BE2C (cell line): ENCODE results near the gene CD22.
"Not testable (repeated sequence)": the region's sequence is repeated elsewhere in the genome, so short reads cannot be mapped to it uniquely, and the experiment has no call there.

ENCODE experiments used
- DNase-seq: peaks from one replicate; pipeline ENCODE4 v3.0.0-alpha.2; 2020
- H3K27me3 ChIP-seq: fragments of 250-450 bp; sonication (Bioruptor Pico); 2 replicates; pipeline ENCODE4 v1.5.1; 2020; ENCODE audit warnings: mild to moderate bottlenecking
- H3K36me3 ChIP-seq: fragments of 250-450 bp; sonication (Bioruptor Pico); 2 replicates; pipeline ENCODE4 v1.5.1; 2020; ENCODE audit warnings: mild to moderate bottlenecking
- H3K4me1 ChIP-seq: fragments of 250-450 bp; sonication (Bioruptor Pico); 2 replicates; pipeline ENCODE4 v1.5.1; 2020
- H3K4me3 ChIP-seq: 2 replicates; pipeline ENCODE4 v1.5.1; 2011; ENCODE audit warnings: low read depth, low read length
- H3K9me3 ChIP-seq: fragments of 250-450 bp; sonication (Bioruptor Pico); 2 replicates; pipeline ENCODE4 v1.5.1; 2020
- CTCF ChIP-seq: IDR thresholded peaks from 2 replicates; pipeline ENCODE4 v1.5.1; 2012; ENCODE audit warnings: mild to moderate bottlenecking, low read depth, low read length

The CD22 gene

DNA sequence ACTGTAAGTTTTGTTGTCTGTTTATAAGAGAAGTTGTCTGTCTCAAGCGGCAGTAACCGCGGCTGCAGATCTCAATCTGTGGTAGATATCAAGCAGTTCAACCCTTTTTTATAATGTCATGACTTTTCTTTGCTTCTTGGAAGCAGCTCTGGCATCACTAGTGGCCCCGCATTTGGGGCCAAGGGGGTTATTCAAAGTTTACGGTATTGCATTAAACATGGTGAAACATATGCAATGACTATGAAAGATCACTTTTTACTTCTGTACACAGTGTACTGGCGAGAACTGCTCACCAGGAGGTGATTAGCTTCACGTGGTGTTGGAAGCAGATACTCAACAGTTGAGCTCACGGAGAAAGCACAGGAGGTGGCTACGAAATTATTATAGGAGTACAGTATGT lies 24.6 kb downstream of the CD22 start:
- DNase-seq: no peak
- TF ChIP-seq CTCF: no peak
- Histone ChIP-seq H3K36me3 (no peaks in the 10 kb centered on the region), H3K9me3 (no peaks in the 10 kb centered on the region), H3K27me3 (no peaks in the 10 kb centered on the region), H3K4me3 (no peak overlapping the region), H3K4me1 (peaks cover 10% of the 10 kb centered on the region)

DNA sequence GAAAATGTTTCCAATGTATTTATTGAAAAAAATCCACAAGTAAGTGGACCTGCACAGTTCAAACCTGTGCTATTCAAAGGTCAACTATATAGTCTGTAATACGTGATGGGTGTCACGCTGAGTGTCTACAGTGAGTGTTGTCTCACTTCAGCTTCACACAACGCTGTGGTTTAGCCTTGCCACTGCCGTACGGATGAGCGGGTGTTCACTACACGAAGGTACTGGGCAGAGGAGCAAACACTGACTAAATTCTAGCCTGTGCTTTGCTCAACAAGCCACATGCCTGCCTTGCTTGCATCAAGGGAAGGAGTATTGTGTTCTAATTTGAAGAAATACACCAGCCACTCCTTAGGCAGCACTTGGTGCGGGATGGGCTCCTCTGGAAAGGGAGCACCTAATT lies 25.9 kb downstream of the CD22 start:
- Histone ChIP-seq H3K27me3 (no peaks in the 10 kb centered on the region), H3K36me3 (no peaks in the 10 kb centered on the region), H3K4me1 (peaks cover 10% of the 10 kb centered on the region), H3K9me3 (no peaks in the 10 kb centered on the region), H3K4me3 (no peak overlapping the region)
- no peak for TF ChIP-seq CTCF
- DNase-seq: no peak

DNA sequence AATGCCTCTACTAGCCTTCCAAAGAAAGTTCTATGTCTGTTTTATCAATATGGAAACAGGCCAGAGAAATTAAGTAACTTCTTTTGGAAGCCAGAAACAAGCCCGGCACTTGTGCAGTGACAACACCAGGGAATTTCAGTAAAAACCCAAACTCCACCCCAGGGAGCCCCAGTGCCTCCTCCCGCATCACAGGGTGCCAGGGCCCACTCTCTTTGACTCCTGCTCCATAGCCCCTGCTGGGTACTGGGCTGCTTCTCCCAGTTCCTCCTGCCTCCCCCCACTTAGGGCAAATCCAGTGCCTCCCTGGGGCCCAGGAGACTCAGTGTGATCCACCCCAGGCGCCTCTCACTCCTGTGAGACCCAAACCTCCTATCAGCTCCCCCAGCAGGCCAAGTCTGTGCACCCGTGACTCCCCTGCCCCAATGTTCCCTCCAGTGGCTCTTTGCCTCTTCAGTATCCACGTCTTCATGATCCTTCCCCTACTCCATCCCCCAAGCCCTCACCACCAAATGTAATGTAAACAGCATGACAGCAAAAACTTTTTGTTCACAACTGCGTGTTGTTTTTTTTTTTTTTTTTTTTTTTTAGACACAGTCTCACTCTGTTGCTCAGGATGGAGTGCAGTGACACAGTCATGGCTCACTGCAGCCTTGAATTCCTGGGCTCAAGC lies 26.9 kb downstream of the CD22 start:
- TF ChIP-seq CTCF: no peak
- Histone ChIP-seq H3K4me3 (no peak overlapping the region), H3K4me1 (peaks cover 10% of the 10 kb centered on the region), H3K36me3 (no peaks in the 10 kb centered on the region), H3K9me3 (no peaks in the 10 kb centered on the region), H3K27me3 (no peaks in the 10 kb centered on the region)
- no peak for DNase-seq

- H3K9me3 ChIP-seq: no peaks in the 10 kb centered on the region
- H3K36me3 ChIP-seq: no peaks in the 10 kb centered on the region
- peak within 1 kb of the TSS; percentile 43 for H3K4me3 ChIP-seq
- no peaks in the 10 kb centered on the region for H3K27me3 ChIP-seq
- peaks cover 10% of the 10 kb centered on the region for H3K4me1 ChIP-seq
- DNase-seq: peak; percentile 40
- no peak for TF ChIP-seq CTCF
Measured at GRCh38 chr19:35357867-35358573, 29.0 kb downstream of the CD22 start, which contains the start of gene FFAR3. Gene FFAR3, plus strand, starts transcription at chr19:35358460. Its CDS starts 431 bp downstream, at chr19:35358891.

- DNase-seq, H3K9me3 ChIP-seq, H3K36me3 ChIP-seq, H3K4me1 ChIP-seq, H3K27me3 ChIP-seq, H3K4me3 ChIP-seq: not testable (repeated sequence)
Measured at GRCh38 chr19:35358834-35359233, 29.8 kb downstream of the CD22 start.

DNA sequence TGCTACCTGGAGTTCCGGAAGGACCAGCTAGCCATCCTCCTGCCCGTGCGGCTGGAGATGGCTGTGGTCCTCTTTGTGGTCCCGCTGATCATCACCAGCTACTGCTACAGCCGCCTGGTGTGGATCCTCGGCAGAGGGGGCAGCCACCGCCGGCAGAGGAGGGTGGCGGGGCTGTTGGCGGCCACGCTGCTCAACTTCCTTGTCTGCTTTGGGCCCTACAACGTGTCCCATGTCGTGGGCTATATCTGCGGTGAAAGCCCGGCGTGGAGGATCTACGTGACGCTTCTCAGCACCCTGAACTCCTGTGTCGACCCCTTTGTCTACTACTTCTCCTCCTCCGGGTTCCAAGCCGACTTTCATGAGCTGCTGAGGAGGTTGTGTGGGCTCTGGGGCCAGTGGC lies 30.4 kb downstream of the CD22 start:
- H3K4me1 ChIP-seq, DNase-seq, H3K9me3 ChIP-seq, H3K4me3 ChIP-seq, H3K27me3 ChIP-seq, H3K36me3 ChIP-seq: not testable (repeated sequence)

DNA sequence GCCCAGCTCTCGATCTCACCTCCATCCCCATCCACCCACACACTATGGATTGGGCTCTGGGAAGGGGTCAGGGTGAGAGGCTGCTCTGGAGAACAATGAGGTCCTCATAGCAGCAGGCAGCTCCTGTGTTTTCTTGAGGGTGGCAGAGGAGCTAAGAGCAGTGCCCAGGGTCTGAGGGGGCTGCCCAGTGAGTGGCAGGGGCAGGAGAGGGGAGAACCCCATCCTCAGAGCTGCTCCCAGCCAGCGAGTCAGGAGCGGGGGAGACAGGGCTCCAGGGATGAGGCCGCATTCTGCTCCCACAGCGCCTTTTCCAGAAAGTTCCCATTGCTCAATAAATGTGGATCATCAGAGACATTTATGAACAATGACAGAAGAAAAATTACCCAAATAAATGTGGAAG lies 31.1 kb downstream of the CD22 start:
- H3K4me1 ChIP-seq, H3K4me3 ChIP-seq, DNase-seq, H3K27me3 ChIP-seq, H3K36me3 ChIP-seq, H3K9me3 ChIP-seq: not testable (repeated sequence)
